ENCODE results near the gene IRF3.

The IRF3 gene

GRCh38 chr19:49676784-49677230 is 11.2 kb upstream of the IRF3 start:
- no peak overlapping the region for H3K4me3 ChIP-seq (IDR thresholded peaks at IDR 0.05; ENCODE audit: insufficient read depth, low read depth, low read length)
- H3K4me1 ChIP-seq (ENCODE audit: low read depth, poor library complexity, severe bottlenecking) = peaks cover 41% of the 10 kb centered on the region
- TF ChIP-seq, protein P1, sequence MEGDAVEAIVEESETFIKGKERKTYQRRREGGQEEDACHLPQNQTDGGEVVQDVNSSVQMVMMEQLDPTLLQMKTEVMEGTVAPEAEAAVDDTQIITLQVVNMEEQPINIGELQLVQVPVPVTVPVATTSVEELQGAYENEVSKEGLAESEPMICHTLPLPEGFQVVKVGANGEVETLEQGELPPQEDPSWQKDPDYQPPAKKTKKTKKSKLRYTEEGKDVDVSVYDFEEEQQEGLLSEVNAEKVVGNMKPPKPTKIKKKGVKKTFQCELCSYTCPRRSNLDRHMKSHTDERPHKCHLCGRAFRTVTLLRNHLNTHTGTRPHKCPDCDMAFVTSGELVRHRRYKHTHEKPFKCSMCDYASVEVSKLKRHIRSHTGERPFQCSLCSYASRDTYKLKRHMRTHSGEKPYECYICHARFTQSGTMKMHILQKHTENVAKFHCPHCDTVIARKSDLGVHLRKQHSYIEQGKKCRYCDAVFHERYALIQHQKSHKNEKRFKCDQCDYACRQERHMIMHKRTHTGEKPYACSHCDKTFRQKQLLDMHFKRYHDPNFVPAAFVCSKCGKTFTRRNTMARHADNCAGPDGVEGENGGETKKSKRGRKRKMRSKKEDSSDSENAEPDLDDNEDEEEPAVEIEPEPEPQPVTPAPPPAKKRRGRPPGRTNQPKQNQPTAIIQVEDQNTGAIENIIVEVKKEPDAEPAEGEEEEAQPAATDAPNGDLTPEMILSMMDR (conservative IDR thresholded peaks at IDR 0.05; ENCODE audit: low read depth, low read length) = no peak
- no peak overlapping the region for H3K4me2 ChIP-seq
- H3K79me2 ChIP-seq (ENCODE audit: insufficient read depth, low read depth) = peaks cover 48% of the 10 kb centered on the region
- peaks cover 10% of the 10 kb centered on the region; the same call in 1 of the 2 replicates for H4K20me1 ChIP-seq (ENCODE audit: insufficient read depth)
- peaks cover under 1% of the 10 kb centered on the region; the same call in 1 of the 2 replicates for H3K36me3 ChIP-seq (ENCODE audit: insufficient read depth)
- peak overlapping the region; percentile 56; the same call in 1 of the 2 replicates for H2AFZ ChIP-seq (ENCODE audit: low read depth)
- peak overlapping the region; percentile 96 for H3K9ac ChIP-seq
- H3K27ac ChIP-seq = peak overlapping the region; percentile 94
- no peaks in the 10 kb centered on the region for H3K27me3 ChIP-seq (ENCODE audit: insufficient read depth, low read depth)

DNA sequence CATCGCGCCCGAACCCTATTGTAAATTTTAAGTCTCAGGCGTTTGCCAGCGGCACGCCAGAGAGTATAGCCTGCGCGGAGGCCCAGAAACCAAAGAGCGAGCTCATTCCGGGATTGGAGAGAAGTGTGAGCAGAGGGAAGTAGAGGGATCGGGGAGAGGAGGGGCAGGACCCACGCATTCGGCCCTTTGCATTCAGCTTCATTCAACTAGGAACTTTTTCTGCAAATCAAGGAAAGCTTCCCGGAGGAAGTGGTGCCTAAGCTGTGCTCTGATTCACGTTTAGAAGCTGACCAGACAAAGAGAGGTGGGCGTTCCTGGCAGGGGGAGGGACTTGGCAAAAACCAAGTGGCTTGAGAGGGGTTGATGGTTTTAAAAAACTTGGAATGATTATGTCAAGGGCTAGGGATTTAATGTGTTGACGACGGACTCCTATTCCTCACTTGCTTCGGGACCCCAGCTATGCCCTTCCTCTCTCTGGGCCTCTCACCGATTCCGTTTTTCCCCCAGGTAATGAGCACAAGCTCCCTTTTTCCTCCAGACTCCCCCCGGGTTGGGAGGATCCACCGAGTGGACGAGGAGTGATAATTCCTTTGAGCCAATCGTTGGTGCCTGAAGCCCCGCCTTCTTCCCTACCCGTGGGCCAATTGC is 10.6 kb upstream of the IRF3 start:
- Histone ChIP-seq H4K20me1 (ENCODE audit: insufficient read depth) (peaks cover 8% of the 10 kb centered on the region; the same call in 1 of the 2 replicates), H3K4me1 (ENCODE audit: low read depth, poor library complexity, severe bottlenecking) (peaks cover 40% of the 10 kb centered on the region), H3K27ac (peak overlapping the region; percentile 94), H3K27me3 (ENCODE audit: insufficient read depth, low read depth) (no peaks in the 10 kb centered on the region), H3K4me2 (peak overlapping the region; percentile 59), H3K79me2 (ENCODE audit: insufficient read depth, low read depth) (peaks cover 42% of the 10 kb centered on the region), H2AFZ (ENCODE audit: low read depth) (peak overlapping the region; percentile 56), H3K9ac (peak overlapping the region; percentile 73), H3K4me3 (IDR thresholded peaks at IDR 0.05; ENCODE audit: insufficient read depth, low read depth, low read length) (no peak overlapping the region), H3K36me3 (ENCODE audit: insufficient read depth) (no peaks in the 10 kb centered on the region; the same call in 1 of the 2 replicates)
- TF ChIP-seq, protein P1 (conservative IDR thresholded peaks at IDR 0.05; ENCODE audit: low read depth, low read length) = no peak

GRCh38 chr19:49672131-49672919 is 6.7 kb upstream of the IRF3 start:
- no peak overlapping the region for H3K4me3 ChIP-seq (IDR thresholded peaks at IDR 0.05; ENCODE audit: insufficient read depth, low read depth, low read length)
- H3K27ac ChIP-seq = no peak overlapping the region; the same call in 1 of the 2 replicates
- H3K36me3 ChIP-seq (ENCODE audit: insufficient read depth) = no peaks in the 10 kb centered on the region
- H3K79me2 ChIP-seq (ENCODE audit: insufficient read depth, low read depth) = peaks cover 8% of the 10 kb centered on the region; the same call in 1 of the 2 replicates
- TF ChIP-seq, protein P1 (conservative IDR thresholded peaks at IDR 0.05; ENCODE audit: low read depth, low read length) = peak; percentile 93
- peaks cover 18% of the 10 kb centered on the region for H3K4me1 ChIP-seq (ENCODE audit: low read depth, poor library complexity, severe bottlenecking)
- no peaks in the 10 kb centered on the region for H3K27me3 ChIP-seq (ENCODE audit: insufficient read depth, low read depth)
- H4K20me1 ChIP-seq (ENCODE audit: insufficient read depth) = no peaks in the 10 kb centered on the region
- peak overlapping the region; percentile 25; the same call in 1 of the 2 replicates for H3K4me2 ChIP-seq
- H2AFZ ChIP-seq (ENCODE audit: low read depth) = 0 out of 2 replicates have a peak overlapping the region, but pooled peaks have one; percentile 9
- no peak overlapping the region for H3K9ac ChIP-seq

GRCh38 chr19:49669516-49669915 is 3.9 kb upstream of the IRF3 start:
- no peak overlapping the region for H2AFZ ChIP-seq (ENCODE audit: low read depth)
- H3K4me2 ChIP-seq = no peak overlapping the region
- H3K27ac ChIP-seq = no peak overlapping the region
- TF ChIP-seq, protein P1 (conservative IDR thresholded peaks at IDR 0.05; ENCODE audit: low read depth, low read length) = no peak
- H3K4me3 ChIP-seq (IDR thresholded peaks at IDR 0.05; ENCODE audit: insufficient read depth, low read depth, low read length) = no peak overlapping the region
- no peaks in the 10 kb centered on the region for H4K20me1 ChIP-seq (ENCODE audit: insufficient read depth)
- H3K4me1 ChIP-seq (ENCODE audit: low read depth, poor library complexity, severe bottlenecking) = peaks cover 13% of the 10 kb centered on the region
- peaks cover 26% of the 10 kb centered on the region for H3K79me2 ChIP-seq (ENCODE audit: insufficient read depth, low read depth)
- H3K36me3 ChIP-seq (ENCODE audit: insufficient read depth) = no peaks in the 10 kb centered on the region
- H3K9ac ChIP-seq = no peak overlapping the region
- H3K27me3 ChIP-seq (ENCODE audit: insufficient read depth, low read depth) = no peaks in the 10 kb centered on the region

Measured in KMS-11 (cell line).